Measurements from ENCODE around the gene PLS1.

Gene PLS1

GRCh38 chr3:142664819-142665218, 68.6 kb downstream of the PLS1 start:
- H3K27me3 ChIP-seq (ENCODE audit: control insufficient read depth in 1 of 2, insufficient read depth in 2 of 2, low read length in 2 of 2): no peaks in the 10 kb centered on the region
- H3K9ac ChIP-seq (ENCODE audit: low read depth in 1 of 2, low read length in 2 of 2): no peak overlapping the region
- H3K27ac ChIP-seq (ENCODE audit: low read depth, low read length): peak overlapping the region; percentile 30
- H3K9me3 ChIP-seq (ENCODE audit: control insufficient read depth in 1 of 2, low read length in 2 of 2): no peaks in the 10 kb centered on the region
- H3K36me3 ChIP-seq (ENCODE audit: control insufficient read depth in 1 of 2, insufficient read depth in 2 of 2, low read length in 2 of 2): peaks cover 0 to 5% of the 10 kb centered on the region in 2 donors
- no peak overlapping the region for H3K4me3 ChIP-seq (ENCODE audit: low read depth in 1 of 2, low read length in 2 of 2)
- peaks cover 8 to 27% of the 10 kb centered on the region in 2 donors for H3K4me1 ChIP-seq (ENCODE audit: control insufficient read depth in 1 of 2, insufficient read depth in 2 of 2, low read length in 2 of 2)

DNA sequence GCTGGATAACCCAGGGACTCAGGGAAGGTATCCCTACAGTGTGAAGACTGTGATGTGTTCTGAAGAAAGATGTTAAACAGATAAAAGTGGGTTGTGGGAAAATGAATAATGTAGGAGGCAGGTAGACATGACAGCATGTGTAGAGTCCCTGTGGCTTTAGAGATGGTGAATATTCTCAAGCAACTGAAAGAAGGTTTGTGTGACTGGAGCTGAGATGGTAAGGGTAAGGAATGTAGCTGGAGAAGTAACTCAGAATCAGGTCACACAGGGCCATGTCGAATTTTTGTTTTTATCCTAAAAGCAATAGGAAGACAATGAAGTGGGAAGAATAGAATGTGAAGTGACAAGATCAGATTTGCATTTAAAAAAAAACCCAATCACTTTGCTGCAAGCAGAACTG, 73.9 kb downstream of the PLS1 start:
- H3K4me3 ChIP-seq (ENCODE audit: low read depth in 1 of 2, low read length in 2 of 2): no peak overlapping the region
- no peaks in the 10 kb centered on the region for H3K9me3 ChIP-seq (ENCODE audit: control insufficient read depth in 1 of 2, low read length in 2 of 2)
- H3K36me3 ChIP-seq (ENCODE audit: control insufficient read depth in 1 of 2, insufficient read depth in 2 of 2, low read length in 2 of 2): peaks cover 14 to 24% of the 10 kb centered on the region in 2 donors
- no peak overlapping the region for H3K27ac ChIP-seq (ENCODE audit: low read depth, low read length)
- no peaks in the 10 kb centered on the region for H3K27me3 ChIP-seq (ENCODE audit: control insufficient read depth in 1 of 2, insufficient read depth in 2 of 2, low read length in 2 of 2)
- no peak overlapping the region for H3K9ac ChIP-seq (ENCODE audit: low read depth in 1 of 2, low read length in 2 of 2)
- H3K4me1 ChIP-seq (ENCODE audit: control insufficient read depth in 1 of 2, insufficient read depth in 2 of 2, low read length in 2 of 2): peaks cover 2 to 17% of the 10 kb centered on the region in 2 donors

GRCh38 chr3:142676151-142676550, 80.0 kb downstream of the PLS1 start:
- peaks cover 10 to 16% of the 10 kb centered on the region in 2 donors for H3K36me3 ChIP-seq (ENCODE audit: control insufficient read depth in 1 of 2, insufficient read depth in 2 of 2, low read length in 2 of 2)
- H3K27me3 ChIP-seq (ENCODE audit: control insufficient read depth in 1 of 2, insufficient read depth in 2 of 2, low read length in 2 of 2): no peaks in the 10 kb centered on the region
- H3K4me3 ChIP-seq (ENCODE audit: low read depth in 1 of 2, low read length in 2 of 2): no peak overlapping the region
- H3K4me1 ChIP-seq (ENCODE audit: control insufficient read depth in 1 of 2, insufficient read depth in 2 of 2, low read length in 2 of 2): no peaks in the 10 kb centered on the region
- no peaks in the 10 kb centered on the region for H3K9me3 ChIP-seq (ENCODE audit: control insufficient read depth in 1 of 2, low read length in 2 of 2)
- H3K27ac ChIP-seq (ENCODE audit: low read depth, low read length): no peak overlapping the region
- H3K9ac ChIP-seq (ENCODE audit: low read depth in 1 of 2, low read length in 2 of 2): no peak overlapping the region

GRCh38 chr3:142680710-142681109, 84.5 kb downstream of the PLS1 start:
- no peak overlapping the region for H3K4me3 ChIP-seq (ENCODE audit: low read depth in 1 of 2, low read length in 2 of 2)
- H3K9me3 ChIP-seq (ENCODE audit: control insufficient read depth in 1 of 2, low read length in 2 of 2): no peaks in the 10 kb centered on the region
- H3K27me3 ChIP-seq (ENCODE audit: control insufficient read depth in 1 of 2, insufficient read depth in 2 of 2, low read length in 2 of 2): no peaks in the 10 kb centered on the region
- peaks cover 3 to 24% of the 10 kb centered on the region in 2 donors for H3K36me3 ChIP-seq (ENCODE audit: control insufficient read depth in 1 of 2, insufficient read depth in 2 of 2, low read length in 2 of 2)
- H3K9ac ChIP-seq (ENCODE audit: low read depth in 1 of 2, low read length in 2 of 2): no peak overlapping the region
- no peaks in the 10 kb centered on the region for H3K4me1 ChIP-seq (ENCODE audit: control insufficient read depth in 1 of 2, insufficient read depth in 2 of 2, low read length in 2 of 2)
- H3K27ac ChIP-seq (ENCODE audit: low read depth, low read length): no peak overlapping the region

- no peak overlapping the region for H3K27ac ChIP-seq (ENCODE audit: low read depth, low read length)
- H3K4me3 ChIP-seq (ENCODE audit: low read depth in 1 of 2, low read length in 2 of 2): no peak overlapping the region
Observed at GRCh38 chr3:142690613-142691012, 94.4 kb downstream of the PLS1 start.

GRCh38 chr3:142691527-142691926, 95.3 kb downstream of the PLS1 start:
- H3K27ac ChIP-seq (ENCODE audit: low read depth, low read length): no peak overlapping the region
- H3K27me3 ChIP-seq (ENCODE audit: control insufficient read depth in 1 of 2, insufficient read depth in 2 of 2, low read length in 2 of 2): no peaks in the 10 kb centered on the region
- no peaks in the 10 kb centered on the region for H3K4me1 ChIP-seq (ENCODE audit: control insufficient read depth in 1 of 2, insufficient read depth in 2 of 2, low read length in 2 of 2)
- peaks cover 0 to 23% of the 10 kb centered on the region in 2 donors for H3K36me3 ChIP-seq (ENCODE audit: control insufficient read depth in 1 of 2, insufficient read depth in 2 of 2, low read length in 2 of 2)
- no peak overlapping the region for H3K9ac ChIP-seq (ENCODE audit: low read depth in 1 of 2, low read length in 2 of 2)
- H3K4me3 ChIP-seq (ENCODE audit: low read depth in 1 of 2, low read length in 2 of 2): no peak overlapping the region
- no peaks in the 10 kb centered on the region for H3K9me3 ChIP-seq (ENCODE audit: control insufficient read depth in 1 of 2, low read length in 2 of 2)

More at GRCh38 chr3:142690613-142691012, 94.4 kb downstream of the PLS1 start:
- Histone ChIP-seq H3K27me3 (ENCODE audit: control insufficient read depth in 1 of 2, insufficient read depth in 2 of 2, low read length in 2 of 2) (no peaks in the 10 kb centered on the region), H3K4me1 (ENCODE audit: control insufficient read depth in 1 of 2, insufficient read depth in 2 of 2, low read length in 2 of 2) (no peaks in the 10 kb centered on the region), H3K9me3 (ENCODE audit: control insufficient read depth in 1 of 2, low read length in 2 of 2) (no peaks in the 10 kb centered on the region), H3K9ac (ENCODE audit: low read depth in 1 of 2, low read length in 2 of 2) (no peak overlapping the region), H3K36me3 (ENCODE audit: control insufficient read depth in 1 of 2, insufficient read depth in 2 of 2, low read length in 2 of 2) (peaks cover 0 to 32% of the 10 kb centered on the region in 2 donors)

GRCh38 chr3:142693136-142693853, 97.1 kb downstream of the PLS1 start:
- no peaks in the 10 kb centered on the region for H3K27me3 ChIP-seq (ENCODE audit: control insufficient read depth in 1 of 2, insufficient read depth in 2 of 2, low read length in 2 of 2)
- no peak overlapping the region for H3K9ac ChIP-seq (ENCODE audit: low read depth in 1 of 2, low read length in 2 of 2)
- no peak overlapping the region for H3K4me3 ChIP-seq (ENCODE audit: low read depth in 1 of 2, low read length in 2 of 2)
- H3K36me3 ChIP-seq (ENCODE audit: control insufficient read depth in 1 of 2, insufficient read depth in 2 of 2, low read length in 2 of 2): peaks cover 0 to 20% of the 10 kb centered on the region in 2 donors
- H3K4me1 ChIP-seq (ENCODE audit: control insufficient read depth in 1 of 2, insufficient read depth in 2 of 2, low read length in 2 of 2): no peaks in the 10 kb centered on the region
- H3K27ac ChIP-seq (ENCODE audit: low read depth, low read length): no peak overlapping the region
- H3K9me3 ChIP-seq (ENCODE audit: control insufficient read depth in 1 of 2, low read length in 2 of 2): no peaks in the 10 kb centered on the region

DNA sequence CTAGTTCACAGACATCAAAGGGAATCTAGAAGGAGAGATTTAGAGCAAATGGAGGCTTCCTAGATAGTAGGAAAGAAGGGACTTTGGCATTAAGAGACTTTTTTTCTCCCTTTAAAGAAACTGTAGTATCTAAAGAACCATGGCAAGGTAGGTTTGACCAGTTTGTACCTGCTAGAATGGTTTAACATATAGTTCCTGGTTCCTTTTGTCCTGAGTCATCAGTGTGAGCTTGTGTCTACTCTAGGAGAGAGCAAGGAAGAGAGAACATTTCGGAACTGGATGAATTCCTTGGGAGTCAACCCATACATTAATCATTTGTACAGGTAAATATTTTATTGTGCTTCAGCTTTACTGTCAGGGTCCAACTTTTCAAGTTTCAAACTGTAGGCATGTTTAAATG, 98.0 kb downstream of the PLS1 start:
- Histone ChIP-seq H3K4me1 (ENCODE audit: control insufficient read depth in 1 of 2, insufficient read depth in 2 of 2, low read length in 2 of 2) (no peaks in the 10 kb centered on the region), H3K27ac (ENCODE audit: low read depth, low read length) (no peak overlapping the region), H3K9me3 (ENCODE audit: control insufficient read depth in 1 of 2, low read length in 2 of 2) (no peaks in the 10 kb centered on the region), H3K9ac (ENCODE audit: low read depth in 1 of 2, low read length in 2 of 2) (no peak overlapping the region), H3K4me3 (ENCODE audit: low read depth in 1 of 2, low read length in 2 of 2) (no peak overlapping the region), H3K27me3 (ENCODE audit: control insufficient read depth in 1 of 2, insufficient read depth in 2 of 2, low read length in 2 of 2) (no peaks in the 10 kb centered on the region), H3K36me3 (ENCODE audit: control insufficient read depth in 1 of 2, insufficient read depth in 2 of 2, low read length in 2 of 2) (peaks cover 3 to 19% of the 10 kb centered on the region in 2 donors)

DNA sequence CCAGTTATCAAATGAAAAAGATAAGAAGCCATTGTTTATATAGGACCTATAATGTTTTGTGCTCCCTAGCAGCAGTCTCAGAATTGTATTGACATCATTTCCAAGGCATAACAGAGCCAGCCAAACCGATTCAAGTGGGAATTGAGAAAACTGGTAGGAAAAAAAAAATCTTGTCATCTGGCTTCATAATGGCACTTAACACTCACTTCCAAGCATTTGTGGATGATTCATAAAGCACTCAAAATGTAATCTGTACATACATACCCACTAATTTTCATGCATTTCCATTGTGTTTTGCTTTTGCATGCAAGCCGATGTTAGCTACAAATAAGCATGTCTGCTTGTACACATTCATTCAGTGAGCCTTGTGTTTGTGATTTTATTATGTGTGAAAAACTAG, 109.0 kb downstream of the PLS1 start:
- Histone ChIP-seq H3K9ac (ENCODE audit: low read depth in 1 of 2, low read length in 2 of 2) (no peak overlapping the region), H3K27me3 (ENCODE audit: control insufficient read depth in 1 of 2, insufficient read depth in 2 of 2, low read length in 2 of 2) (no peaks in the 10 kb centered on the region), H3K4me3 (ENCODE audit: low read depth in 1 of 2, low read length in 2 of 2) (no peak overlapping the region), H3K9me3 (ENCODE audit: control insufficient read depth in 1 of 2, low read length in 2 of 2) (no peaks in the 10 kb centered on the region), H3K27ac (ENCODE audit: low read depth, low read length) (no peak overlapping the region), H3K4me1 (ENCODE audit: control insufficient read depth in 1 of 2, insufficient read depth in 2 of 2, low read length in 2 of 2) (no peaks in the 10 kb centered on the region), H3K36me3 (ENCODE audit: control insufficient read depth in 1 of 2, insufficient read depth in 2 of 2, low read length in 2 of 2) (peaks cover 0 to 10% of the 10 kb centered on the region in 2 donors)

- Histone ChIP-seq H3K4me1 (ENCODE audit: control insufficient read depth in 1 of 2, insufficient read depth in 2 of 2, low read length in 2 of 2) (no peaks in the 10 kb centered on the region), H3K27ac (ENCODE audit: low read depth, low read length) (no peak overlapping the region), H3K27me3 (ENCODE audit: control insufficient read depth in 1 of 2, insufficient read depth in 2 of 2, low read length in 2 of 2) (no peaks in the 10 kb centered on the region), H3K36me3 (ENCODE audit: control insufficient read depth in 1 of 2, insufficient read depth in 2 of 2, low read length in 2 of 2) (peaks cover 0 to 14% of the 10 kb centered on the region in 2 donors), H3K4me3 (ENCODE audit: low read depth in 1 of 2, low read length in 2 of 2) (no peak overlapping the region), H3K9ac (ENCODE audit: low read depth in 1 of 2, low read length in 2 of 2) (no peak overlapping the region), H3K9me3 (ENCODE audit: control insufficient read depth in 1 of 2, low read length in 2 of 2) (no peaks in the 10 kb centered on the region)
Observed at GRCh38 chr3:142706321-142707127, 110.3 kb downstream of the PLS1 start.

Data from duodenal mucosa (tissue), 2 donors.